ENCODE results near the gene NRIP2.
"Not testable (repeated sequence)": the region's sequence is repeated elsewhere in the genome, so short reads cannot be mapped to it uniquely, and the experiment has no call there.

NRIP2 gene

DNA sequence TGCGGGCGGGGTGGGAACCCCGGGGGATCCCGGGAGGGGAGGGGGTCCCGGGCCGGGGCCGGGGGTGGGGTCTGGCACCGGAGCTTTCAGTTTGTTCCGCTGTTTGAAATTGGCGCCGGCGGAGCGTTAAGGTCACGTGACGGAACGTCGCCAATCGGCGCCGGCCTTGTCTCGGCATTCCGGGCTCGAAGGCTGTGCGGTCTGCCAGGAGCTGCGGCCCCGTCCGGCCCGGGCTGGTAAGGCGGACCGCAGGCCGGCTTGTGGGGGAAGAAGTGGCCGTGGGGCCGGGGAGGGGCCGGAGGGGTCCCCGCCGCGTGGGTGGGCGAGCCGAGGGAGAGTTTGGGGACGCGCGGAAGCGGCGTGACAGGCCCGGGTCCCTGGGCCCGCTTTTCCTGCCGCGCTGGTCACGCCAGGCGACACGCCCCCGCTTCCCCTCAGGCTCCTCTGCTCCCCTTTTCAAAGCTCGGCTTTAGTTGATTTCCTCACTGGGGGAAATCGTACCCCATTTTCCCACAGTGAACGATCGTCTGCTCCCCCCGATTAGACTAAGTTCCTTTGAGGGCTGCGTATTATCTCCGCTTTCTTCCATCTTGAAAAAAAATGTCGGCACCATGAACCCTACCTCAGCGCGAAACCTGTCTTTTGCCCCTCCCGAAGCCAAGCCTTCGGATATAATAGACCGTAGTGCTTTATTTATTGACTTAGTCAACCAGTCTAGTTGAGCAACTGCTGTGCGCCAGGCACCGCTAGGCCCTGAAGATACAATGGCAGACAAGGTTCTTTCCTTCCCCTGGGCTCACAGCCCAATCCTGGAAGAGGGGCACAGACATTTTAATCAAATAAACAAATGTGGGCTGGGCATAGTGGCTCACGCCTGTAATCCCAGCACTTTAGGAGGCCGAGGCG is 42.5 kb upstream of the NRIP2 start, which contains the start of the genes FOXM1 and RHNO1:
Gene FOXM1, minus strand, starts transcription at position 128 of the 906 bp plus-strand sequence. CDS start 2,696 bp downstream, outside the sequence.
Gene RHNO1, plus strand, starts transcription at position 177 of the 906 bp plus-strand sequence. CDS start 8,144 bp downstream, outside the sequence.
- peak within 1 kb of the TSS; percentile 94 for H3K9ac ChIP-seq (ENCODE audit: low read length)
- H3K27ac ChIP-seq (ENCODE audit: low read depth, low read length): peak within 1 kb of the TSS; percentile 74

DNA sequence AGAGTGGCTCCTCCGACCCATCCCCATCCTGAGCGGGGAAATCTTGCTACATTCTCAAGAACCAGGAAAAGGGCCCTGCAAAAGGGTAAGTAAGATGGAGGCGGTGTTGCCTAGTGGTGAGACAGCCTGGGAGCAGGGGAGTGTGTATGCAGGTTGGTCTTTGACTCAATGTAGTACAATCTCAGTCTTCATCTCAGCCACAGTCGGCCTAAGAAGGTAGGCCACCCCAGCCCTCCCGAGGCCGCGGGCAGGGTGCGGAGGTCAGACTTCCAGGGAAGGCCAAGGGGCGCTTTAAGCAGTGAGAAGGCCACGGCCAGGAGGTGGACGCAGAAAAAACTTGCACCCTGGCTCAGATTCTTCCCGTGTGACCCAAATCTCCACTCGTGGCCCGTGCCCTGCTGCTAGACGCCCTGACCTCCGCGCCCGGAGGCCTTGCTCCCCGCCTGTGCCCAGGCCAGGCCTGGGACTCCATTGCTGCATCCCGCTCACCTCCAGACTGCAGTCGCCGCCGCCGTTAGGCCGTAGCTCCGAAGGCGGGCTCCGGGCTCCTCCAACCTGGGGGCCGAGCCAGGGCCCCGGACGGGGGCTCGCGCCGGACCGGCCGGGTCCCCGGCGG is 41.7 kb upstream of the NRIP2 start:
- Histone ChIP-seq H3K79me2 (ENCODE audit: insufficient read depth, low read length) (peaks cover 83% of the 10 kb centered on the region), H3K9ac (ENCODE audit: low read length) (peak overlapping the region; percentile 94), H2AFZ (ENCODE audit: low read depth, low read length, severe bottlenecking) (peak overlapping the region; percentile 17), H3K4me3 (ENCODE audit: insufficient read depth, low read length, poor library complexity, severe bottlenecking) (peak overlapping the region; percentile 74), H4K20me1 (ENCODE audit: low read depth, low read length) (no peaks in the 10 kb centered on the region), H3K9me2 (replicated peaks; ENCODE audit: insufficient read depth, low read length) (no peaks in the 10 kb centered on the region), H3K27ac (ENCODE audit: low read depth, low read length) (peak overlapping the region; percentile 74), H3K27me3 (ENCODE audit: low read length) (no peaks in the 10 kb centered on the region), H3K4me2 (ENCODE audit: low read depth, low read length, poor library complexity, severe bottlenecking) (peak overlapping the region; percentile 100), H3F3A (ENCODE audit: insufficient read depth) (no peaks in the 10 kb centered on the region), H3K36me3 (ENCODE audit: low read length) (peaks cover 16% of the 10 kb centered on the region), H3K9me3 (ENCODE audit: insufficient read depth, low read length) (no peaks in the 10 kb centered on the region)
- TF ChIP-seq, protein P1, sequence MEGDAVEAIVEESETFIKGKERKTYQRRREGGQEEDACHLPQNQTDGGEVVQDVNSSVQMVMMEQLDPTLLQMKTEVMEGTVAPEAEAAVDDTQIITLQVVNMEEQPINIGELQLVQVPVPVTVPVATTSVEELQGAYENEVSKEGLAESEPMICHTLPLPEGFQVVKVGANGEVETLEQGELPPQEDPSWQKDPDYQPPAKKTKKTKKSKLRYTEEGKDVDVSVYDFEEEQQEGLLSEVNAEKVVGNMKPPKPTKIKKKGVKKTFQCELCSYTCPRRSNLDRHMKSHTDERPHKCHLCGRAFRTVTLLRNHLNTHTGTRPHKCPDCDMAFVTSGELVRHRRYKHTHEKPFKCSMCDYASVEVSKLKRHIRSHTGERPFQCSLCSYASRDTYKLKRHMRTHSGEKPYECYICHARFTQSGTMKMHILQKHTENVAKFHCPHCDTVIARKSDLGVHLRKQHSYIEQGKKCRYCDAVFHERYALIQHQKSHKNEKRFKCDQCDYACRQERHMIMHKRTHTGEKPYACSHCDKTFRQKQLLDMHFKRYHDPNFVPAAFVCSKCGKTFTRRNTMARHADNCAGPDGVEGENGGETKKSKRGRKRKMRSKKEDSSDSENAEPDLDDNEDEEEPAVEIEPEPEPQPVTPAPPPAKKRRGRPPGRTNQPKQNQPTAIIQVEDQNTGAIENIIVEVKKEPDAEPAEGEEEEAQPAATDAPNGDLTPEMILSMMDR (IDR thresholded peaks at IDR 0.05; ENCODE audit: insufficient read depth, low read length, poor library complexity, severe bottlenecking): no peak
- TF ChIP-seq EZH2phosphoT487 (conservative IDR thresholded peaks at IDR 0.05; ENCODE audit: low read length): no peak

More for the DNA sequence above, 42.5 kb upstream of the NRIP2 start, which contains the start of the genes FOXM1 and RHNO1:
- peak within 1 kb of the TSS; percentile 100 for H3K4me2 ChIP-seq (ENCODE audit: low read depth, low read length, poor library complexity, severe bottlenecking)
- H3F3A ChIP-seq (ENCODE audit: insufficient read depth): no peaks in the 10 kb centered on the region
- H3K4me3 ChIP-seq (ENCODE audit: insufficient read depth, low read length, poor library complexity, severe bottlenecking): peak within 1 kb of the TSS; percentile 74
- no peak for TF ChIP-seq EZH2phosphoT487 (conservative IDR thresholded peaks at IDR 0.05; ENCODE audit: low read length)
- TF ChIP-seq, protein P1 (IDR thresholded peaks at IDR 0.05; ENCODE audit: insufficient read depth, low read length, poor library complexity, severe bottlenecking): no peak
- H3K9me3 ChIP-seq (ENCODE audit: insufficient read depth, low read length): no peaks in the 10 kb centered on the region
- H2AFZ ChIP-seq (ENCODE audit: low read depth, low read length, severe bottlenecking): peak within 1 kb of the TSS; percentile 17
- H3K9me2 ChIP-seq (replicated peaks; ENCODE audit: insufficient read depth, low read length): no peaks in the 10 kb centered on the region
- peaks cover 16% of the 10 kb centered on the region; the same call in 1 of the 2 replicates for H3K36me3 ChIP-seq (ENCODE audit: low read length)
- no peaks in the 10 kb centered on the region; the same call in 1 of the 2 replicates for H4K20me1 ChIP-seq (ENCODE audit: low read depth, low read length)
- H3K27me3 ChIP-seq (ENCODE audit: low read length): no peaks in the 10 kb centered on the region
- peaks cover 88% of the 10 kb centered on the region for H3K79me2 ChIP-seq (ENCODE audit: insufficient read depth, low read length)

DNA sequence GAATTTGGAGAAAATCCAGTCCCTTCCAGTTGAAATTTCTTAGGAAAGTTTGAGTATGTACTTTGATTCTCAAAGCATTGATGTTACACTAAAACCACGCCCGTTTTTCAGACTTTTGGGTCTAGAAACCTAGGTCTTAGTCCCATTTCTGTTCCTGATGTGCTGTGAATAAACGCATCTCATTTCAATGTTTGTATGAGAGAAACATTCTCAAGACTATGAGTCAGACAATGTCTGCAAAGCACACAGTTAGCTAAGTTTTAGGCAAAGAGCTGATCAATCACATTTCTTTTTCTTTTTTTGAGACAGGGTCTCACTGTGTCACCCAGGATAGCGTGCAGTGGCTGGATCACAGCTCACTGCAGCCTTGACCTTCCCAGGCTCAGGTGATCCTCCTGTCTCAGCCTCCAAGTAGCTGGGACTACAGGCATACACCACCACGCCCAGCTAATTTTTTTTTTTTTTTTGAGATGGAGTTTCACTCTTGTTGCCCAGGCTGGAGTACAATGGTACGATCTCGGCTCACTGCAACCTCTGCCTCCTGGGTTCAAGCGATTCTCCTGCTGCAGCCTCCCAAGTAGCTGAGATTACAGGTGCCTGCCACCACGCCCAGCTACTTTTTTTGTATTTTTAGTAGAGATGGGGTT is 34.3 kb upstream of the NRIP2 start:
- not testable (repeated sequence) for H3K27me3 ChIP-seq (ENCODE audit: low read length); H3K9me2 ChIP-seq (replicated peaks; ENCODE audit: insufficient read depth, low read length); H3K4me3 ChIP-seq (ENCODE audit: insufficient read depth, low read length, poor library complexity, severe bottlenecking); H2AFZ ChIP-seq (ENCODE audit: low read depth, low read length, severe bottlenecking); H3K9me3 ChIP-seq (ENCODE audit: insufficient read depth, low read length); H4K20me1 ChIP-seq (ENCODE audit: low read depth, low read length); H3K9ac ChIP-seq (ENCODE audit: low read length); H3K27ac ChIP-seq (ENCODE audit: low read depth, low read length); H3F3A ChIP-seq (ENCODE audit: insufficient read depth); H3K4me2 ChIP-seq (ENCODE audit: low read depth, low read length, poor library complexity, severe bottlenecking)
- peaks cover 21% of the 10 kb centered on the region for H3K79me2 ChIP-seq (ENCODE audit: insufficient read depth, low read length)
- peaks cover 24% of the 10 kb centered on the region for H3K36me3 ChIP-seq (ENCODE audit: low read length)
